Epithelial cell of proximal tubule (primary cell): ENCODE measurements around the gene CCDC97. TPM values are rescaled to one million over a fixed set of nuclear protein-coding genes. Genes with fewer than 3 reads are reported as not detected.
A peak's percentile ranks its signal among the peaks of the same experiment; 100 is the strongest.

Experiments
- DNase-seq: peaks from one replicate; pipeline ENCODE4 v3.0.0-alpha.2; 2011; ENCODE audit warnings: low read depth
- H3K4me3 ChIP-seq: 2 replicates; pipeline ENCODE4 v1.5.1; 2011; ENCODE audit warnings: low read depth, mild to moderate bottlenecking, low read length
- total RNA-seq: library from RNA; depleted of rRNA; stranded (reverse); fragments of >200 nt; gene quantifications from 2 replicates; pipeline ENCODE4 v1.2.3, GENCODE V29; 2015
- TF ChIP-seq, protein P1 (sequence below): conservative IDR thresholded peaks from 2 replicates; pipeline ENCODE4 v1.5.1; 2012; ENCODE audit warnings: low read depth, mild to moderate bottlenecking, low read length

The CCDC97 gene
- total RNA-seq, 1 donor from 2014 or later, result 11.6 TPM

DNA sequence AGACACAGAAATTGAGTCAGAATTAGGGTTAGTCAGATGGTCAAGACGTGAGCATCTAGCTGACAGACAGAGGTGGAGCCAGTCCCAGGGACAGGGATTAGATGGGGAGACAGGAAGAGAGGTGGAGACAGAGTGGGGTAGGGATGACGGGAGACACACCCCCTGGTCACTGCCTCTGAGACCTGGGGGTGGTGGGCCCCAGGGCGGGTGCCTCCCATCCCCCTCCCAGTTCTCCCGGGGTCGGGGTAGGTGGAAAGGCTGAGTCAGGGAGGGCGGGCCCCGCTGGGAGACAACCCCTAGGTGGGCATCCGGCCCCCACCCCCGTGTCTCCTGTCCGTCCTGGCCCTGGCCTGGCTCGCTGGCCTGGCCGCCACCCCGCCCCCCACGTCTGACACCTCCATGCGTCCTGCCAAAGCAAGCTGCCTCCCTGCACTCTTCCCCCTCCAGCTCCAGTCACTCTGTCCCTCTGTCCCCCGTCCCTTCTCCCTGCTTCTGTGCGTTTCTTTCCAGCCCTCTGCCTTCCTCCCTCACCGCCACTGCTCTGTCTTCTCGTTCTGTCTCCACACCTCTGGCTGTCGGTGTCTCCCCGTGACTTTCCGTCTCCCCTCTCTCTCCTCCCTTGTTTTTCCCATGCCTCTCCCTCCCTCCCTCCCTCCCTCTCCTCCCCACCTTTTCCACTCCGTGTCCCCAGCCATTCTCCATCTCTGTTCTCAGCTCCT, 15.1 kb downstream of the CCDC97 start:
- TF ChIP-seq, protein P1, sequence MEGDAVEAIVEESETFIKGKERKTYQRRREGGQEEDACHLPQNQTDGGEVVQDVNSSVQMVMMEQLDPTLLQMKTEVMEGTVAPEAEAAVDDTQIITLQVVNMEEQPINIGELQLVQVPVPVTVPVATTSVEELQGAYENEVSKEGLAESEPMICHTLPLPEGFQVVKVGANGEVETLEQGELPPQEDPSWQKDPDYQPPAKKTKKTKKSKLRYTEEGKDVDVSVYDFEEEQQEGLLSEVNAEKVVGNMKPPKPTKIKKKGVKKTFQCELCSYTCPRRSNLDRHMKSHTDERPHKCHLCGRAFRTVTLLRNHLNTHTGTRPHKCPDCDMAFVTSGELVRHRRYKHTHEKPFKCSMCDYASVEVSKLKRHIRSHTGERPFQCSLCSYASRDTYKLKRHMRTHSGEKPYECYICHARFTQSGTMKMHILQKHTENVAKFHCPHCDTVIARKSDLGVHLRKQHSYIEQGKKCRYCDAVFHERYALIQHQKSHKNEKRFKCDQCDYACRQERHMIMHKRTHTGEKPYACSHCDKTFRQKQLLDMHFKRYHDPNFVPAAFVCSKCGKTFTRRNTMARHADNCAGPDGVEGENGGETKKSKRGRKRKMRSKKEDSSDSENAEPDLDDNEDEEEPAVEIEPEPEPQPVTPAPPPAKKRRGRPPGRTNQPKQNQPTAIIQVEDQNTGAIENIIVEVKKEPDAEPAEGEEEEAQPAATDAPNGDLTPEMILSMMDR, result no peak
- no peak for DNase-seq
- H3K4me3 ChIP-seq, result no peak overlapping the region

- H3K4me3 ChIP-seq, result no peak overlapping the region
- no peak for DNase-seq
- TF ChIP-seq, protein P1, result no peak
These were observed 15.6 kb downstream of the CCDC97 start for GRCh38 chr19:41325640-41325946.

- H3K4me3 ChIP-seq, result no peak overlapping the region
- no peak for DNase-seq
- TF ChIP-seq, protein P1, result no peak
These were observed 16.2 kb downstream of the CCDC97 start for GRCh38 chr19:41325947-41326706.

DNA sequence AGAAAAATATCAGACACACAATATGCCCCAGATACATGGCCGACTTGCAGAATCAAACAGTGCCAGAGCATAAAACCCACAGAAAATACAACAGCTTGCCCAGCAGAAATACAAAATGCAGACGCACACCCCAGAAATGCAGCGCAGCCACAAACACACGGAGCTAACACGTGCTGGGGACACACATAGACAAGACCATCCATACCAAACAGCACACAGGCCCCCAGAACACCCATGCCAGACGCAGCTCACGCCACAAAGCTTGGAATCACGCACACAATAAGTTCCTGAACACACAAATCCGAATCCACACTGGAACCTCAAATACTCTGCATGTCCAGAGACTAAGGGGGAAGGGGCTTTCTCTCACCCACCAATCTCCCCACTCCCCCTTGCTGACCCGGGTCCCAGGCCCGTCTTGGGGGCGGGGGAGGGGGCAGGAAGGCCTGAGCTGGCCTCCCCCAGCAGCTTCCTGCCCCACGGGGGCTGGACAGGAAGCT, 17.2 kb downstream of the CCDC97 start:
- no peak for DNase-seq
- TF ChIP-seq, protein P1, result no peak
- H3K4me3 ChIP-seq, result peak overlapping the region; percentile 46

GRCh38 chr19:41327576-41328156, 17.7 kb downstream of the CCDC97 start:
- H3K4me3 ChIP-seq, result peak overlapping the region; percentile 46
- DNase-seq, result no peak
- TF ChIP-seq, protein P1, result no peak

DNA sequence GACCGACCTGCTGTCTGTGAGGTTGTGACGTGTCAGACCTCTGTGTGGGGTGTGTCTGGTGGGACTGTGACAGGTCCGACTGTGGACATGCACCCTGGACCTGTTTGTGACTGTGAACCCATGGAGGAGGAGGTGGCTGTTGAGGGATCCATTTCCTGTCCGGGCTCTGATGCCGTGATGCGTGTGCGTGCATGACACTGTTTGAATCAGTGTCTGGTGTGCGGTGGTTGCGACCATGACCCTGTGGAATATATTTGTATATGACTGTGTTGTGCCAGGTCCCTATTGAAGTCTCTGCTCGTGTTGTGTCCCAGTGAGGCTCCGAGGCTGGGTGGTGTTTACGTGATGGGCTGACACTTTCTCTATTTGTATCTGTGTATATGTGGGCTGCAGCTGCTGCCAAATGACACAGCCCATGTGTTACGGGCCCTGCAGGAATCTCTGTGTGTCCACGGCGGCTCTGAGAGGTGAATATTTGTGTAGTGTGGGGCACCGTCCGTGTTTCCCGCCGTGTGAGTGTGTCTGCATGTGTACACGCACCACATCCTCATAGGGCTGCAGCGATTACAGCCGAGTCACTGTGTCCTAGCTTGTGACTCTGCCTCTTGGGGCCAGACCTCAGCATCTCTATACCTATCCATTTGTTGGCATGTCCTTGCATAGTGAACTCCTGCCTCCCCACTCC, 18.3 kb downstream of the CCDC97 start:
- no peak overlapping the region for H3K4me3 ChIP-seq
- TF ChIP-seq, protein P1, result no peak
- DNase-seq, result no peak
